Endothelial cell of umbilical vein (primary cell): Measurements from ENCODE around the gene TUBGCP3. TPM values are rescaled to one million over a fixed set of nuclear protein-coding genes. Genes with fewer than 3 reads are reported as not detected.

ENCODE experiments used
- BruUV-seq: library from RNA; stranded (reverse); fragments of 400-500 nt; replicated peaks from 2 replicates; lab custom pipeline; 2021; lab: Mats Ljungman, UMichigan
- CTCF ChIA-PET: fragments of 300-600, 350-600 bp; sonication (Branson Sonifier 250); formaldehyde crosslinking; loops from one replicate; lab custom pipeline; 2021; ENCODE audit warnings: antibody characterized with exemption, inconsistent platforms; lab: Charles Lee
- POLR2A ChIA-PET: fragments of 300-600, 350-600 bp; sonication (Branson Sonifier 250); formaldehyde crosslinking; loops from one replicate; lab custom pipeline; 2021; ENCODE audit warnings: antibody characterized with exemption, inconsistent platforms; lab: Charles Lee
- DNase-seq: peaks from one replicate; pipeline ENCODE4 v3.0.0-alpha.2; 2011; ENCODE audit warnings: low read depth, low spot score
- FAIRE-seq: peaks from 2 replicates; lab custom pipeline; 2011; peaks lifted over from hg19 to GRCh38; lab: Jason Lieb, UNC
- H2AFZ ChIP-seq: 2 replicates; pipeline ENCODE4 v1.6.0; 2012; ENCODE audit warnings: low read depth, low read length, control low read depth, inconsistent platforms
- H3K27ac ChIP-seq: 2 replicates; pipeline ENCODE4 v1.5.1; 2011; ENCODE audit warnings: low read depth, mild to moderate bottlenecking, control low read depth, low read length, moderate library complexity; ENCODE audit not compliant: insufficient read depth
- H3K27me3 ChIP-seq, 2 experiments: 2 replicates each; pipeline versions ENCODE4 v1.6.0 to v1.6.1; 2011; ENCODE audit warnings: low read length in 2 of 2, mixed read lengths in 1 of 2; ENCODE audit not compliant: control insufficient read depth in 2 of 2, insufficient read depth in 2 of 2
- H3K36me3 ChIP-seq, 2 experiments: 2 replicates in 1 of 2; 3 replicates in 1 of 2; pipeline ENCODE4 v1.5.1; 2011; ENCODE audit warnings: low read length in 2 of 2, mild to moderate bottlenecking in 1 of 2, moderate library complexity in 1 of 2; ENCODE audit not compliant: control insufficient read depth in 2 of 2, insufficient read depth in 2 of 2; ENCODE audit errors: extremely low read depth in 1 of 2
- H3K4me1 ChIP-seq: 3 replicates; pipeline ENCODE4 v1.5.1; 2011; ENCODE audit warnings: mild to moderate bottlenecking, low read length; ENCODE audit not compliant: control insufficient read depth, insufficient read depth; ENCODE audit errors: extremely low read depth
- H3K4me2 ChIP-seq: 2 replicates; pipeline ENCODE4 v1.6.1; 2011; ENCODE audit warnings: low read length, control low read depth, mixed read lengths; ENCODE audit not compliant: insufficient read depth
- H3K4me3 ChIP-seq, 3 experiments: fragments of 200-600 bp in 1 of 3; sonication (generic), shearing (Covaris generic) in 1 of 3; replicated peaks in 1 of 3; 2 replicates each; pipeline ENCODE4 v1.5.1; 2011 to 2016; ENCODE audit warnings: control low read depth in 3 of 3, low read length in 3 of 3, mild to moderate bottlenecking in 2 of 3, inconsistent platforms in 1 of 3, low read depth in 1 of 3, moderate library complexity in 1 of 3; ENCODE audit not compliant: insufficient read depth in 1 of 3
- H3K79me2 ChIP-seq: 2 replicates; pipeline ENCODE4 v1.6.0; 2012; ENCODE audit warnings: low read length, inconsistent platforms; ENCODE audit not compliant: control insufficient read depth, insufficient read depth
- H3K9ac ChIP-seq: replicated peaks from 2 replicates; pipeline ENCODE3; 2011; ENCODE audit warnings: low read length, control low read depth; ENCODE audit not compliant: insufficient read depth; ENCODE audit errors: extremely low read depth
- H3K9me1 ChIP-seq: replicated peaks from 3 replicates; pipeline ENCODE4 v1.6.0; 2011; ENCODE audit warnings: mild to moderate bottlenecking, low read length; ENCODE audit not compliant: control insufficient read depth, insufficient read depth; ENCODE audit errors: extremely low read depth
- H3K9me3 ChIP-seq: replicated peaks from 2 replicates; pipeline ENCODE4 v1.5.1; 2012; ENCODE audit warnings: low read length, inconsistent platforms; ENCODE audit not compliant: control insufficient read depth, insufficient read depth
- H4K20me1 ChIP-seq: replicated peaks from 2 replicates; pipeline ENCODE3; 2011; ENCODE audit warnings: mild to moderate bottlenecking, low read length; ENCODE audit not compliant: control insufficient read depth, insufficient read depth; ENCODE audit errors: extremely low read depth
- CTCF ChIP-seq, 2 donors: IDR thresholded peaks; 1 replicate in 1 of 2; 2 replicates in 1 of 2; pipeline ENCODE4 v1.5.1; 2011; ENCODE audit warnings: low read length in 2 of 2, mild to moderate bottlenecking in 2 of 2, moderate library complexity in 2 of 2, control low read depth in 1 of 2, inconsistent platforms in 1 of 2, low read depth in 1 of 2; ENCODE audit not compliant: insufficient read depth in 1 of 2; ENCODE audit errors: extremely low read depth in 1 of 2
- EZH2 ChIP-seq: IDR thresholded peaks from 2 replicates; pipeline ENCODE4 v1.6.1; 2012; ENCODE audit warnings: borderline replicate concordance, low read depth, mild to moderate bottlenecking, moderate library complexity, low read length, inconsistent platforms; ENCODE audit not compliant: severe bottlenecking
- FOS ChIP-seq: IDR thresholded peaks from 2 replicates; pipeline ENCODE4 v1.6.1; 2011; ENCODE audit warnings: mild to moderate bottlenecking, low read length, moderate library complexity, borderline replicate concordance; ENCODE audit not compliant: insufficient read depth
- GATA2 ChIP-seq: IDR thresholded peaks from 2 replicates; pipeline ENCODE4 v1.7.0; 2011; ENCODE audit warnings: low read depth, mild to moderate bottlenecking, moderate library complexity, mixed read lengths, low read length; ENCODE audit not compliant: insufficient read length, insufficient read depth
- JUN ChIP-seq: IDR thresholded peaks from 2 replicates; pipeline ENCODE4 v1.6.1; 2011; ENCODE audit warnings: borderline replicate concordance, low read depth; ENCODE audit not compliant: insufficient read length, insufficient read depth
- MAX ChIP-seq: IDR thresholded peaks from 2 replicates; pipeline ENCODE4 v1.6.1; 2011; ENCODE audit not compliant: insufficient read depth, insufficient read length
- MYC ChIP-seq: IDR thresholded peaks from one replicate; pipeline ENCODE4 v1.6.1; 2011; ENCODE audit warnings: mild to moderate bottlenecking, low read depth, low read length
- POLR2A ChIP-seq: IDR thresholded peaks from 2 replicates; pipeline ENCODE4 v1.6.1; 2012; ENCODE audit warnings: low read depth, mild to moderate bottlenecking, control low read depth, low read length
- POLR2AphosphoS5 ChIP-seq: IDR thresholded peaks from 2 replicates; pipeline ENCODE4 v1.6.1; 2012; ENCODE audit warnings: low read depth, mild to moderate bottlenecking, control low read depth, low read length, moderate library complexity; ENCODE audit not compliant: insufficient read depth
- dilution Hi-C: fragments of 300-500 bp; cut with MboI; formaldehyde crosslinking; loops from one replicate; pipeline ENCODE4 v1.15.0; 2019; ENCODE audit warnings: low sequenced_read_pairs; ENCODE audit not compliant: extremely low pct_ligation_motif_present
- intact Hi-C: fragments of 100-400 bp; cut with micrococcal nuclease; formaldehyde crosslinking; loops from one replicate; pipeline ENCODE4 v1.10.0; 2022
- polyA plus RNA-seq, 4 experiments: library from polyadenylated mRNA; depleted of rRNA in 3 of 4; stranded (reverse) in 3 of 4; unstranded in 1 of 4; fragments of >200 nt; gene quantifications; 2 replicates each; pipeline versions ENCODE4 v1.2.1 to v1.2.3, GENCODE V29; 2011 to 2012; ENCODE audit warnings: missing spikeins in 1 of 4
- total RNA-seq: library from RNA; stranded (reverse); gene quantifications from 2 replicates; pipeline ENCODE4 v1.2.3, GENCODE V29; 2021

Gene TUBGCP3
- total and polyA plus RNA-seq, 2 donors (not counting 3 experiments of a cell fraction or from before 2014, with no cell fraction given), result 36.4 to 47.7 TPM

GRCh38 chr13:112442483-112443090, 145.4 kb downstream of the TUBGCP3 start:
- Histone ChIP-seq H3K27me3 (no peaks in the 10 kb centered on the region), H4K20me1 (no peaks in the 10 kb centered on the region), H3K36me3 (no peaks in the 10 kb centered on the region), H3K27ac (no peak overlapping the region), H3K79me2 (no peaks in the 10 kb centered on the region), H3K9me1 (no peaks in the 10 kb centered on the region), H3K4me3 (no peak overlapping the region), H3K9me3 (no peaks in the 10 kb centered on the region), H3K9ac (no peak overlapping the region), H2AFZ (no peak overlapping the region), H3K4me1 (no peaks in the 10 kb centered on the region), H3K4me2 (no peak overlapping the region)
- dilution Hi-C loops (no loop called here), intact Hi-C loops (loop anchor here (5.0 kb wide), 2 partner anchors 1220 to 1375 kb away; no protein-coding TSS in a partner anchor)
- no TSS peak for BruUV-seq
- FAIRE-seq (no peak), DNase-seq (no peak)
- no peak for TF ChIP-seq FOS
- TF ChIP-seq CTCF (IDR thresholded peaks at IDR 0.05; ENCODE audit: extremely low read depth in 1 of 2, insufficient read depth in 1 of 2, low read depth in 1 of 2, low read length in 2 of 2), result no peak
- no peak for TF ChIP-seq MYC
- TF ChIP-seq POLR2AphosphoS5, result no peak
- no peak for TF ChIP-seq MAX
- no peak for TF ChIP-seq EZH2
- TF ChIP-seq POLR2A, result no peak
- no peak for TF ChIP-seq JUN
- TF ChIP-seq GATA2, result no peak
- ChIA-PET POLR2A (no interaction called here), CTCF (interaction anchor here (1.0 to 3.3 kb wide), 7 partner anchors 13 to 1987 kb away, joined by 3 to 33 read pairs (median 4); no protein-coding TSS in a partner anchor)
